ENCODE measurements around the gene OMP. TPM values are rescaled to one million over a fixed set of nuclear protein-coding genes. Genes with fewer than 3 reads are reported as not detected.

Gene OMP
- total and polyA plus RNA-seq, 2 donors (not counting 1 experiment from before 2014, with no cell fraction given), result not detected

DNA sequence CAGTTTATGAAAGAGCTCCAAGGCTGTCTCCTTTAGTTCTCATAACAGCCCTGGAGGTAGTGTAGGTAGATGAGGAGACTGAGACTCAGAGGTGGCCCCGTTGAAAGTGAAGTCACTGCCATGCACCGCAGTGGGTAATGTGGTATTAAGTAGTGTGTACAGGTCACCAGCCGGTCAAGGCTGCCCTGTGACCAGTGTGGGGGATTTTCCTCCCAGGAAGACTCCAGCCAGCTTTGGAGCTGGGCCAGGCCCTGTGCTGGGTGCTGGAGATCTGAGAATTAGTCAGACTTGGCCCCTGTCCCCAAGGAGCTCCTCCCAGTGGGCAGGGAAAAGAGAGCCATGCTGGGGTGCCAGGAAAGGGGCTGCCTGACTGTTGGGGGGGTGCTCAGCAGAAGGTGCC lies 5.3 kb downstream of the OMP start:
- intact Hi-C loops (cut with micrococcal nuclease), result no loop called here
- H3K27me3 ChIP-seq (replicated peaks in 1 of 4; ENCODE audit: control extremely low read depth in 1 of 4, control insufficient read depth in 3 of 4, insufficient read depth in 4 of 4, low read length in 3 of 4), result no peaks in the 10 kb centered on the region
- Mint-ChIP-seq H3K27me3 (no peaks in the 10 kb centered on the region), H3K9me3 (ENCODE audit: insufficient read depth) (no peaks in the 10 kb centered on the region), H3K4me1 (no peaks in the 10 kb centered on the region), H3K4me3 (no peak overlapping the region), H3K27ac (no peak overlapping the region)
- ATAC-seq (ENCODE audit: low read depth) (no peak), DNase-seq (no peak)
- no peak overlapping the region for H3K4me3 ChIP-seq (ENCODE audit: control extremely low read depth in 1 of 5, extremely low read depth in 1 of 5, insufficient read depth in 1 of 5, low read depth in 2 of 5, low read length in 4 of 5)
- WGBS (ENCODE audit: insufficient coverage), result 93% methylated on average over 3 of the region's 3 CpGs
- no peaks in the 10 kb centered on the region for H3K4me1 ChIP-seq (ENCODE audit: control insufficient read depth in 2 of 2, insufficient read depth in 2 of 2, low read length in 2 of 2)
- ChIA-PET CTCF (no interaction called here), POLR2A (no interaction called here)
- no peaks in the 10 kb centered on the region for H3K79me2 ChIP-seq (ENCODE audit: control insufficient read depth, insufficient read depth, low read length)
- no peak overlapping the region for H3K27ac ChIP-seq (ENCODE audit: low read length in 2 of 2)
- TF ChIP-seq, protein P1, sequence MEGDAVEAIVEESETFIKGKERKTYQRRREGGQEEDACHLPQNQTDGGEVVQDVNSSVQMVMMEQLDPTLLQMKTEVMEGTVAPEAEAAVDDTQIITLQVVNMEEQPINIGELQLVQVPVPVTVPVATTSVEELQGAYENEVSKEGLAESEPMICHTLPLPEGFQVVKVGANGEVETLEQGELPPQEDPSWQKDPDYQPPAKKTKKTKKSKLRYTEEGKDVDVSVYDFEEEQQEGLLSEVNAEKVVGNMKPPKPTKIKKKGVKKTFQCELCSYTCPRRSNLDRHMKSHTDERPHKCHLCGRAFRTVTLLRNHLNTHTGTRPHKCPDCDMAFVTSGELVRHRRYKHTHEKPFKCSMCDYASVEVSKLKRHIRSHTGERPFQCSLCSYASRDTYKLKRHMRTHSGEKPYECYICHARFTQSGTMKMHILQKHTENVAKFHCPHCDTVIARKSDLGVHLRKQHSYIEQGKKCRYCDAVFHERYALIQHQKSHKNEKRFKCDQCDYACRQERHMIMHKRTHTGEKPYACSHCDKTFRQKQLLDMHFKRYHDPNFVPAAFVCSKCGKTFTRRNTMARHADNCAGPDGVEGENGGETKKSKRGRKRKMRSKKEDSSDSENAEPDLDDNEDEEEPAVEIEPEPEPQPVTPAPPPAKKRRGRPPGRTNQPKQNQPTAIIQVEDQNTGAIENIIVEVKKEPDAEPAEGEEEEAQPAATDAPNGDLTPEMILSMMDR (IDR thresholded peaks at IDR 0.05), result no peak
- no peak for TF ChIP-seq EZH2 (IDR thresholded peaks at IDR 0.05; ENCODE audit: borderline replicate concordance, insufficient read depth, low read depth, low read length, poor library complexity, severe bottlenecking)
- no peaks in the 10 kb centered on the region for H4K20me1 ChIP-seq (ENCODE audit: control insufficient read depth, insufficient read depth, low read length, poor library complexity, severe bottlenecking)
- no peaks in the 10 kb centered on the region for H3K36me3 ChIP-seq (replicated peaks in 1 of 2; ENCODE audit: control extremely low read depth in 1 of 2, control insufficient read depth in 1 of 2, extremely low read depth in 1 of 2, insufficient read depth in 2 of 2, low read length in 1 of 2)
- H3K9ac ChIP-seq (ENCODE audit: low read length), result no peak overlapping the region
- no peak overlapping the region for H3K4me2 ChIP-seq (replicated peaks; ENCODE audit: low read depth, low read length, poor library complexity, severe bottlenecking)
- H3K9me3 ChIP-seq (ENCODE audit: control extremely low read depth in 1 of 3, control insufficient read depth in 2 of 3, insufficient read depth in 1 of 3, low read length in 2 of 3), result peaks cover 0 to 4% (median 0%) of the 10 kb centered on the region in 3 donors
- no peak overlapping the region for H2AFZ ChIP-seq (ENCODE audit: insufficient read depth, low read depth, low read length, poor library complexity, severe bottlenecking)

- TF ChIP-seq EZH2 (IDR thresholded peaks at IDR 0.05; ENCODE audit: borderline replicate concordance, insufficient read depth, low read depth, low read length, poor library complexity, severe bottlenecking), result no peak
- TF ChIP-seq, protein P1 (IDR thresholded peaks at IDR 0.05), result no peak
- H3K27me3 ChIP-seq (replicated peaks in 1 of 4; ENCODE audit: control extremely low read depth in 1 of 4, control insufficient read depth in 3 of 4, insufficient read depth in 4 of 4, low read length in 3 of 4), result no peaks in the 10 kb centered on the region
- H3K9me3 ChIP-seq (ENCODE audit: control extremely low read depth in 1 of 3, control insufficient read depth in 2 of 3, insufficient read depth in 1 of 3, low read length in 2 of 3), result peaks cover 0 to 4% (median 0%) of the 10 kb centered on the region in 3 donors
- H3K27me3 Mint-ChIP-seq, result no peaks in the 10 kb centered on the region
- no peaks in the 10 kb centered on the region for H4K20me1 ChIP-seq (ENCODE audit: control insufficient read depth, insufficient read depth, low read length, poor library complexity, severe bottlenecking)
- no peak overlapping the region for H3K9ac ChIP-seq (ENCODE audit: low read length)
- H3K4me3 Mint-ChIP-seq, result no peak overlapping the region
- no peak overlapping the region for H3K4me2 ChIP-seq (replicated peaks; ENCODE audit: low read depth, low read length, poor library complexity, severe bottlenecking)
- ATAC-seq (ENCODE audit: low read depth) (no peak), DNase-seq (no peak)
- POLR2A ChIA-PET, result no interaction called here
- no peak overlapping the region for H3K4me3 ChIP-seq (ENCODE audit: control extremely low read depth in 1 of 5, extremely low read depth in 1 of 5, insufficient read depth in 1 of 5, low read depth in 2 of 5, low read length in 4 of 5)
- no peaks in the 10 kb centered on the region for H3K79me2 ChIP-seq (ENCODE audit: control insufficient read depth, insufficient read depth, low read length)
- H3K27ac Mint-ChIP-seq, result no peak overlapping the region
- intact Hi-C loops (cut with micrococcal nuclease), result no loop called here
- no peaks in the 10 kb centered on the region for H3K4me1 ChIP-seq (ENCODE audit: control insufficient read depth in 2 of 2, insufficient read depth in 2 of 2, low read length in 2 of 2)
- H3K9me3 Mint-ChIP-seq (ENCODE audit: insufficient read depth), result no peaks in the 10 kb centered on the region
- CTCF ChIA-PET, result no interaction called here
- no peaks in the 10 kb centered on the region for H3K36me3 ChIP-seq (replicated peaks in 1 of 2; ENCODE audit: control extremely low read depth in 1 of 2, control insufficient read depth in 1 of 2, extremely low read depth in 1 of 2, insufficient read depth in 2 of 2, low read length in 1 of 2)
- 100% methylated on average over 2 of the region's 9 CpGs for WGBS (ENCODE audit: insufficient coverage)
- H3K4me1 Mint-ChIP-seq, result no peaks in the 10 kb centered on the region
- H3K27ac ChIP-seq (ENCODE audit: low read length in 2 of 2), result no peak overlapping the region
- no peak overlapping the region for H2AFZ ChIP-seq (ENCODE audit: insufficient read depth, low read depth, low read length, poor library complexity, severe bottlenecking)
Measured at GRCh38 chr11:77108436-77108835, 5.8 kb downstream of the OMP start.
